SK-N-SH (cell line): ENCODE data around the gene SMIM20. TPM values are rescaled to one million over a fixed set of nuclear protein-coding genes. Genes with fewer than 3 reads are reported as not detected.

ENCODE experiments used
- CTCF ChIA-PET: fragments of 300-600, 350-600 bp; formaldehyde crosslinking; extraction: SDS; loops from one replicate; lab custom pipeline; 2021; lab: Yijun Ruan, JAX
- POLR2A ChIA-PET: fragments of 350-600 bp; sonication (Branson Sonifier 250); formaldehyde crosslinking; extraction: SDS; loops from one replicate; lab custom pipeline; 2020; ENCODE audit warnings: antibody characterized with exemption, inconsistent platforms; lab: Yijun Ruan, JAX
- DNase-seq: peaks from one replicate; pipeline ENCODE4 v3.0.0; 2012
- H2AFZ ChIP-seq: fragments of 200-600 bp; sonication (generic); 2 replicates; pipeline ENCODE4 v1.8.1; 2016; ENCODE audit warnings: antibody characterized with exemption, mild to moderate bottlenecking, low read depth
- H3F3A ChIP-seq: fragments of 200-600 bp; sonication (generic); replicated peaks from 2 replicates; pipeline ENCODE3; 2016; ENCODE audit warnings: antibody characterized with exemption, mild to moderate bottlenecking; ENCODE audit not compliant: insufficient read depth
- H3K27ac ChIP-seq, 2 experiments: fragments of 200-500 bp in 1 of 2; fragments of 200-600 bp in 1 of 2; sonication (Bioruptor generic) in 1 of 2; sonication (generic), shearing (Covaris generic) in 1 of 2; 2 replicates each; pipeline versions ENCODE4 v1.5.1 to v1.6.1; 2014 to 2016; ENCODE audit warnings: low read depth in 2 of 2, inconsistent platforms in 1 of 2, low read length in 1 of 2, mild to moderate bottlenecking in 1 of 2, mixed read lengths in 1 of 2
- H3K27me3 ChIP-seq: fragments of 200-600 bp; sonication (generic), shearing (Covaris generic); 2 replicates; pipeline ENCODE4 v1.6.1; 2016; ENCODE audit warnings: mixed run types; ENCODE audit not compliant: insufficient read depth
- H3K36me3 ChIP-seq, 2 experiments: fragments of 200-500 bp in 1 of 2; fragments of 200-600 bp in 1 of 2; sonication (Bioruptor generic) in 1 of 2; sonication (generic) in 1 of 2; replicated peaks in 1 of 2; 2 replicates each; pipeline versions ENCODE3 to v1.5.1; 2014 to 2016; ENCODE audit warnings: low read length in 1 of 2, mild to moderate bottlenecking in 1 of 2; ENCODE audit not compliant: insufficient read depth in 2 of 2, control insufficient read depth in 1 of 2
- H3K4me1 ChIP-seq, 2 experiments: fragments of 200-500 bp in 1 of 2; fragments of 200-600 bp in 1 of 2; sonication (Bioruptor generic) in 1 of 2; sonication (generic), shearing (Covaris generic) in 1 of 2; 2 replicates each; pipeline versions ENCODE4 v1.5.1 to v1.6.1; 2014 to 2016; ENCODE audit warnings: low read depth in 1 of 2, low read length in 1 of 2, mixed run types in 1 of 2; ENCODE audit not compliant: insufficient read depth in 2 of 2, control insufficient read depth in 1 of 2
- H3K4me2 ChIP-seq: fragments of 200-600 bp; sonication (generic), shearing (Covaris generic); 2 replicates; pipeline ENCODE4 v1.6.1; 2017; ENCODE audit warnings: mixed run types
- H3K4me3 ChIP-seq, 2 experiments: fragments of 200-500 bp in 1 of 2; fragments of 200-600 bp in 1 of 2; sonication (Bioruptor generic) in 1 of 2; sonication (generic), shearing (Covaris generic) in 1 of 2; 2 replicates each; pipeline versions ENCODE4 v1.5.1 to v1.8.1; 2014 to 2016; ENCODE audit warnings: low read depth in 2 of 2, inconsistent platforms in 1 of 2, low read length in 1 of 2, mild to moderate bottlenecking in 1 of 2, mixed read lengths in 1 of 2, moderate library complexity in 1 of 2
- H3K79me2 ChIP-seq: fragments of 200-600 bp; sonication (generic); 2 replicates; pipeline ENCODE4 v1.8.1; 2017; ENCODE audit warnings: mild to moderate bottlenecking; ENCODE audit not compliant: insufficient read depth
- H3K9ac ChIP-seq: fragments of 200-600 bp; sonication (generic); 2 replicates; pipeline ENCODE4 v1.6.1; 2017; ENCODE audit warnings: mixed run types
- H3K9me2 ChIP-seq: fragments of 200-600 bp; sonication (generic); 2 replicates; pipeline ENCODE4 v1.6.1; 2017; ENCODE audit warnings: mixed run types
- H3K9me3 ChIP-seq: fragments of 200-600 bp; sonication (generic); 2 replicates; pipeline ENCODE4 v1.6.1; 2017; ENCODE audit warnings: mixed run types, mild to moderate bottlenecking, moderate library complexity
- H4K20me1 ChIP-seq: fragments of 200-600 bp; sonication (generic); 2 replicates; pipeline ENCODE4 v1.6.1; 2017; ENCODE audit warnings: mild to moderate bottlenecking, mixed run types; ENCODE audit not compliant: insufficient read depth
- ELF1 ChIP-seq: IDR thresholded peaks from 2 replicates; pipeline ENCODE4 v1.4.0; 2012
- EP300 ChIP-seq, 2 experiments: IDR thresholded peaks; 2 replicates each; pipeline versions ENCODE4 v1.4.0 to v1.6.1; 2012; ENCODE audit warnings: borderline replicate concordance in 1 of 2, low read depth in 1 of 2, low read length in 1 of 2
- EZH2phosphoT487 ChIP-seq: fragments of 200-600 bp; sonication (generic); IDR thresholded peaks from 2 replicates; pipeline ENCODE4 v1.6.1; 2017; ENCODE audit warnings: low read depth, mixed run types, mild to moderate bottlenecking, antibody characterized with exemption, moderate library complexity, borderline replicate concordance
- FOXJ3 ChIP-seq: sonication (generic); formaldehyde crosslinking; IDR thresholded peaks from 2 replicates; pipeline ENCODE4 v1.5.1; 2020; ENCODE audit warnings: mild to moderate bottlenecking, missing genetic modification reagents
- GATA2 ChIP-seq: sonication (generic); formaldehyde crosslinking; IDR thresholded peaks from 2 replicates; pipeline ENCODE4 v1.5.0; 2020; ENCODE audit warnings: mild to moderate bottlenecking, missing genetic modification reagents
- MXI1 ChIP-seq: IDR thresholded peaks from 2 replicates; pipeline ENCODE4 v1.6.1; 2012; ENCODE audit warnings: mild to moderate bottlenecking, low read depth, low read length, improper control_type of control experiment
- NFIC ChIP-seq: IDR thresholded peaks from 2 replicates; pipeline ENCODE4 v1.4.0; 2012; ENCODE audit warnings: borderline replicate concordance
- RAD21 ChIP-seq: IDR thresholded peaks from 2 replicates; pipeline ENCODE4 v1.6.1; 2012; ENCODE audit warnings: mild to moderate bottlenecking, low read length
- RFX5 ChIP-seq: IDR thresholded peaks from 2 replicates; pipeline ENCODE4 v1.6.1; 2012; ENCODE audit warnings: mild to moderate bottlenecking, improper control_type of control experiment, low read length
- RXRA ChIP-seq: IDR thresholded peaks from 2 replicates; pipeline ENCODE4 v1.4.0; 2012; ENCODE audit warnings: low read depth, mild to moderate bottlenecking, borderline replicate concordance
- SIN3A ChIP-seq: IDR thresholded peaks from 2 replicates; pipeline ENCODE4 v1.6.1; 2012; ENCODE audit warnings: low read depth, mild to moderate bottlenecking, low read length, moderate library complexity, borderline replicate concordance
- SMC3 ChIP-seq: IDR thresholded peaks from 2 replicates; pipeline ENCODE4 v1.6.1; 2012; ENCODE audit warnings: low read depth, low read length, improper control_type of control experiment
- TCF12 ChIP-seq: IDR thresholded peaks from 2 replicates; pipeline ENCODE4 v1.4.0; 2012
- YY1 ChIP-seq: IDR thresholded peaks from 2 replicates; pipeline ENCODE4 v1.4.0; 2012; ENCODE audit warnings: low read depth, mild to moderate bottlenecking
- WGBS: methylation state at CpG from one replicate; pipeline ENCODE4 v1.1.6; 2017; ENCODE audit warnings: low lambda C conversion rate; 5-methylcytosine and 5-hydroxymethylcytosine counted together
- polyA plus RNA-seq, 3 experiments: library from polyadenylated mRNA; depleted of rRNA; stranded (reverse); fragments of >200 nt; gene quantifications; 2 replicates each; pipeline ENCODE4 v1.2.3, GENCODE V29; 2012
- TF ChIP-seq, protein P1 (sequence below): IDR thresholded peaks from 2 replicates; pipeline ENCODE4 v1.4.0; 2012; ENCODE audit warnings: low read depth, borderline replicate concordance
- TF ChIP-seq, protein P2 (sequence below): IDR thresholded peaks from 2 replicates; pipeline ENCODE4; 2012
- TF ChIP-seq, protein P3 (sequence below): IDR thresholded peaks from 2 replicates; pipeline ENCODE4 v1.6.1; 2012; ENCODE audit warnings: mild to moderate bottlenecking, low read depth, low read length, moderate library complexity
- TF ChIP-seq, protein P4 (sequence below): IDR thresholded peaks from 2 replicates; pipeline ENCODE4 v1.4.0; 2012; ENCODE audit warnings: low read depth

The SMIM20 gene
- polyA plus RNA-seq, 1 of the 3 experiments (the other 2 are of a cell fraction): 39.4 TPM

DNA sequence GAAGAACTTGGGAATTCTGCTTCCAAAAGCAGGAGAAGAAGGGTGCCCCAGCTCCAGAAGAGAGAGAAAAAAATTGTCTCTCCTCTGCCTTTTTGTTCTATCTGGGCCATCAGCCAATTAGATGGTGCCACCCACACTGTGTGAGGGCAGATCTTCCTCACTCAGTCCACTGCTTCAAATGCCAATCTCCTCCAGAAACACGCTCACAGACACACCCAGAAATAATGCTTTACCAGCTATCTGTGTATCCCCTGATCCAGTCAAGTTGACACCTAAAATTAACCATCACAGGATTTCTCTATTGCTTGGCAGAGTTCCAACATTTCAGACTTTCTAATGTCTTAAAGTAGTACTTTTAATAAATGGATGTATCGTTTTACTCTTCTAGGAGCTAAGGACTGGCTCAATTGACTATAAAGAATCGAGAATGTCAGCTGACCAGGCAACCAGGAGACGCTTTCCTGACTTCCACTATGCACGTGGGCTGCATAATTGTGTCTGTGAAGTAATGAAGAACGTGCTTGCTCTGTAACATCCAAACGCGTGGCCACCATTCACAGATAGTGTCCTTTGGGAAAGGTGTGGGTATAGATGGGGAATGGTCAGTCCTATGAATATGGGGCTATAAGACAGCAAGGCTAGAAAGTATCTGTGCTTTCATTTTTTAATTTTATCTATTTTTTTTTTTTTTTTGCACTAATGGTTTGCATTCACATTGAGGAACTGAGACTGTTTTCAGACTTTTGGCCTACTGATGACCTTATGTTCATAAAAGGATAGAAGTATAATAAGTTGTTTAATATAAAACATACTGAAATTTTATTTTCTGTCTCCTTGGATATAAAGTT lies 9.9 kb upstream of the SMIM20 start:
- Histone ChIP-seq H3K36me3 (no peaks in the 10 kb centered on the region), H3K27ac (no peak overlapping the region), H3K4me1 (0 out of 4 replicates have a peak, but pooled peaks cover 0 to 6% of the 10 kb centered on the region in 2 experiments), H4K20me1 (no peaks in the 10 kb centered on the region), H3K79me2 (no peaks in the 10 kb centered on the region), H3K4me3 (no peak overlapping the region), H3K27me3 (no peaks in the 10 kb centered on the region), H2AFZ (no peak overlapping the region), H3K9me2 (no peaks in the 10 kb centered on the region), H3K4me2 (no peak overlapping the region), H3K9me3 (no peaks in the 10 kb centered on the region), H3K9ac (no peak overlapping the region), H3F3A (peaks cover 9% of the 10 kb centered on the region)
- DNase-seq: no peak
- TF ChIP-seq YY1 (no peak), ELF1 (no peak), EP300 (IDR thresholded peaks at IDR 0.05; ENCODE audit: borderline replicate concordance in 1 of 2, low read depth in 1 of 2, low read length in 1 of 2) (no peak), EZH2phosphoT487 (no peak), SMC3 (no peak), TCF12 (no peak), RXRA (no peak)
- TF ChIP-seq, protein P1, sequence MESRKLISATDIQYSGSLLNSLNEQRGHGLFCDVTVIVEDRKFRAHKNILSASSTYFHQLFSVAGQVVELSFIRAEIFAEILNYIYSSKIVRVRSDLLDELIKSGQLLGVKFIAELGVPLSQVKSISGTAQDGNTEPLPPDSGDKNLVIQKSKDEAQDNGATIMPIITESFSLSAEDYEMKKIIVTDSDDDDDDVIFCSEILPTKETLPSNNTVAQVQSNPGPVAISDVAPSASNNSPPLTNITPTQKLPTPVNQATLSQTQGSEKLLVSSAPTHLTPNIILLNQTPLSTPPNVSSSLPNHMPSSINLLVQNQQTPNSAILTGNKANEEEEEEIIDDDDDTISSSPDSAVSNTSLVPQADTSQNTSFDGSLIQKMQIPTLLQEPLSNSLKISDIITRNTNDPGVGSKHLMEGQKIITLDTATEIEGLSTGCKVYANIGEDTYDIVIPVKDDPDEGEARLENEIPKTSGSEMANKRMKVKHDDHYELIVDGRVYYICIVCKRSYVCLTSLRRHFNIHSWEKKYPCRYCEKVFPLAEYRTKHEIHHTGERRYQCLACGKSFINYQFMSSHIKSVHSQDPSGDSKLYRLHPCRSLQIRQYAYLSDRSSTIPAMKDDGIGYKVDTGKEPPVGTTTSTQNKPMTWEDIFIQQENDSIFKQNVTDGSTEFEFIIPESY: no peak
- TF ChIP-seq, protein P2, sequence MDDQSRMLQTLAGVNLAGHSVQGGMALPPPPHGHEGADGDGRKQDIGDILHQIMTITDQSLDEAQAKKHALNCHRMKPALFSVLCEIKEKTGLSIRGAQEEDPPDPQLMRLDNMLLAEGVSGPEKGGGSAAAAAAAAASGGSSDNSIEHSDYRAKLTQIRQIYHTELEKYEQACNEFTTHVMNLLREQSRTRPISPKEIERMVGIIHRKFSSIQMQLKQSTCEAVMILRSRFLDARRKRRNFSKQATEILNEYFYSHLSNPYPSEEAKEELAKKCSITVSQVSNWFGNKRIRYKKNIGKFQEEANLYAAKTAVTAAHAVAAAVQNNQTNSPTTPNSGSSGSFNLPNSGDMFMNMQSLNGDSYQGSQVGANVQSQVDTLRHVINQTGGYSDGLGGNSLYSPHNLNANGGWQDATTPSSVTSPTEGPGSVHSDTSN: no peak
- WGBS: 71% methylated on average over 8 of the region's 8 CpGs
- CTCF ChIA-PET: no interaction called here
- POLR2A ChIA-PET: no interaction called here

DNA sequence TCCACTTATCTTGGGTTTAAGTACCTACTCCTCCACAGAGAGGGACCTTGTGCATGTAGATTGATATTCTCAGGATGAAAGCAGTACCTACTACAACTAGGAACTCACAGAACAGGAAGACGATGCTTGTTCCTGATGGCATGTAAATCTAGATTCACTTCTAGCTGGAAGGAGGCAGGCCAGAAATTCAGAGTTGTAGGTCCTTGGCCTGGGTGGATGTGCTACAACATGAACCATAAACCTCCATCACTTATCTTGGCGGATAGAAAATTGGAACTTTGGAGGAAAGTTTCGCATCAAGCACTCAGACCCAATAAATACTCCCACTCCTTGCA lies 9.3 kb upstream of the SMIM20 start:
- Histone ChIP-seq H3K4me2 (no peak overlapping the region), H3K9me3 (no peaks in the 10 kb centered on the region), H3K9me2 (no peaks in the 10 kb centered on the region), H2AFZ (no peak overlapping the region), H3K9ac (no peak overlapping the region), H3K4me3 (no peak overlapping the region), H4K20me1 (no peaks in the 10 kb centered on the region), H3K79me2 (no peaks in the 10 kb centered on the region), H3K4me1 (peaks cover 0 to 6% of the 10 kb centered on the region in 2 experiments; a peak in 1 of 4 replicates), H3K27ac (no peak overlapping the region), H3K27me3 (no peaks in the 10 kb centered on the region), H3K36me3 (no peaks in the 10 kb centered on the region), H3F3A (peaks cover 9% of the 10 kb centered on the region)
- ChIA-PET POLR2A (no interaction called here), CTCF (interaction anchor here (1.3 kb wide), 1 partner anchor 10 kb away, joined by 5 read pairs; the partner anchor contains the start of gene SMIM20)
- 89% methylated on average over 3 of the region's 3 CpGs for WGBS
- DNase-seq: no peak
- TF ChIP-seq NFIC (no peak), SIN3A (no peak), EZH2phosphoT487 (no peak), FOXJ3 (CRISPR knock-in tag) (no peak), MXI1 (no peak), RFX5 (no peak), GATA2 (CRISPR knock-in tag) (no peak), RAD21 (no peak), TCF12 (no peak)
- TF ChIP-seq, protein P3, sequence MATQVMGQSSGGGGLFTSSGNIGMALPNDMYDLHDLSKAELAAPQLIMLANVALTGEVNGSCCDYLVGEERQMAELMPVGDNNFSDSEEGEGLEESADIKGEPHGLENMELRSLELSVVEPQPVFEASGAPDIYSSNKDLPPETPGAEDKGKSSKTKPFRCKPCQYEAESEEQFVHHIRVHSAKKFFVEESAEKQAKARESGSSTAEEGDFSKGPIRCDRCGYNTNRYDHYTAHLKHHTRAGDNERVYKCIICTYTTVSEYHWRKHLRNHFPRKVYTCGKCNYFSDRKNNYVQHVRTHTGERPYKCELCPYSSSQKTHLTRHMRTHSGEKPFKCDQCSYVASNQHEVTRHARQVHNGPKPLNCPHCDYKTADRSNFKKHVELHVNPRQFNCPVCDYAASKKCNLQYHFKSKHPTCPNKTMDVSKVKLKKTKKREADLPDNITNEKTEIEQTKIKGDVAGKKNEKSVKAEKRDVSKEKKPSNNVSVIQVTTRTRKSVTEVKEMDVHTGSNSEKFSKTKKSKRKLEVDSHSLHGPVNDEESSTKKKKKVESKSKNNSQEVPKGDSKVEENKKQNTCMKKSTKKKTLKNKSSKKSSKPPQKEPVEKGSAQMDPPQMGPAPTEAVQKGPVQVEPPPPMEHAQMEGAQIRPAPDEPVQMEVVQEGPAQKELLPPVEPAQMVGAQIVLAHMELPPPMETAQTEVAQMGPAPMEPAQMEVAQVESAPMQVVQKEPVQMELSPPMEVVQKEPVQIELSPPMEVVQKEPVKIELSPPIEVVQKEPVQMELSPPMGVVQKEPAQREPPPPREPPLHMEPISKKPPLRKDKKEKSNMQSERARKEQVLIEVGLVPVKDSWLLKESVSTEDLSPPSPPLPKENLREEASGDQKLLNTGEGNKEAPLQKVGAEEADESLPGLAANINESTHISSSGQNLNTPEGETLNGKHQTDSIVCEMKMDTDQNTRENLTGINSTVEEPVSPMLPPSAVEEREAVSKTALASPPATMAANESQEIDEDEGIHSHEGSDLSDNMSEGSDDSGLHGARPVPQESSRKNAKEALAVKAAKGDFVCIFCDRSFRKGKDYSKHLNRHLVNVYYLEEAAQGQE: no peak
- TF ChIP-seq, protein P2: no peak
- TF ChIP-seq, protein P4, sequence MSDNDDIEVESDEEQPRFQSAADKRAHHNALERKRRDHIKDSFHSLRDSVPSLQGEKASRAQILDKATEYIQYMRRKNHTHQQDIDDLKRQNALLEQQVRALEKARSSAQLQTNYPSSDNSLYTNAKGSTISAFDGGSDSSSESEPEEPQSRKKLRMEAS: no peak
